Fibroblast of lung (primary cell): ENCODE results near the gene TMEM30A. TPM values are rescaled to one million over a fixed set of nuclear protein-coding genes. Genes with fewer than 3 reads are reported as not detected.

Source experiments
- DNase-seq, 2 donors: peaks; one replicate each; pipeline versions ENCODE4 v3.0.0 to v3.0.0-alpha.2; 2010; ENCODE audit warnings: low read depth in 2 of 2
- H2AFZ ChIP-seq: 2 replicates; pipeline ENCODE4 v1.5.1; 2012; ENCODE audit warnings: low read length, control low read depth, inconsistent platforms
- H3K27ac ChIP-seq: 2 replicates; pipeline ENCODE4 v1.5.1; 2011; ENCODE audit warnings: low read length, control low read depth; ENCODE audit not compliant: insufficient read depth
- H3K27me3 ChIP-seq: 2 replicates; pipeline ENCODE4 v1.5.1; 2011; ENCODE audit warnings: mild to moderate bottlenecking, low read length; ENCODE audit not compliant: control insufficient read depth, insufficient read depth
- H3K36me3 ChIP-seq: 2 replicates; pipeline ENCODE4 v1.5.1; 2011; ENCODE audit warnings: low read length; ENCODE audit not compliant: control insufficient read depth, insufficient read depth
- H3K4me1 ChIP-seq: 2 replicates; pipeline ENCODE4 v1.5.1; 2011; ENCODE audit warnings: low read length; ENCODE audit not compliant: control insufficient read depth, insufficient read depth; ENCODE audit errors: extremely low read depth
- H3K4me2 ChIP-seq: 2 replicates; pipeline ENCODE4 v1.5.1; 2011; ENCODE audit warnings: low read length, control low read depth; ENCODE audit not compliant: insufficient read depth; ENCODE audit errors: extremely low read depth
- H3K4me3 ChIP-seq, 4 experiments: fragments of 200-600 bp in 1 of 4; sonication (generic) in 1 of 4; replicated peaks in 1 of 4; 2 replicates each; pipeline ENCODE4 v1.5.1; 2011 to 2016; ENCODE audit warnings: low read length in 4 of 4, low read depth in 3 of 4, mild to moderate bottlenecking in 3 of 4, control low read depth in 2 of 4, inconsistent platforms in 1 of 4, mixed read lengths in 1 of 4; ENCODE audit not compliant: insufficient read depth in 1 of 4; ENCODE audit errors: control extremely low read depth in 1 of 4
- H3K79me2 ChIP-seq: 2 replicates; pipeline ENCODE4 v1.5.1; 2012; ENCODE audit warnings: mild to moderate bottlenecking, low read length, inconsistent platforms; ENCODE audit not compliant: control insufficient read depth, insufficient read depth
- H3K9ac ChIP-seq: 2 replicates; pipeline ENCODE4 v1.5.1; 2011; ENCODE audit warnings: mild to moderate bottlenecking, low read length, control low read depth; ENCODE audit not compliant: insufficient read depth
- H3K9me3 ChIP-seq: 2 replicates; pipeline ENCODE4 v1.5.1; 2012; ENCODE audit warnings: low read depth, low read length; ENCODE audit not compliant: control insufficient read depth, insufficient read depth
- H4K20me1 ChIP-seq: 2 replicates; pipeline ENCODE4 v1.5.1; 2011; ENCODE audit warnings: low read length; ENCODE audit not compliant: control insufficient read depth, insufficient read depth; ENCODE audit errors: extremely low read depth
- CTCF ChIP-seq, 2 donors: IDR thresholded peaks in 1 of 2; conservative IDR thresholded peaks in 1 of 2; 1 replicate in 1 of 2; 2 replicates in 1 of 2; pipeline ENCODE4 v1.5.1; 2011 to 2012; ENCODE audit warnings: low read length in 2 of 2, control low read depth in 1 of 2, inconsistent platforms in 1 of 2, low read depth in 1 of 2, mild to moderate bottlenecking in 1 of 2
- EZH2 ChIP-seq: IDR thresholded peaks from 2 replicates; pipeline ENCODE4 v1.5.1; 2012; ENCODE audit warnings: low read length, control low read depth, mild to moderate bottlenecking; ENCODE audit errors: missing control alignments
- polyA plus RNA-seq, 2 donors: library from polyadenylated mRNA; depleted of rRNA in 1 of 2; stranded (reverse) in 1 of 2; unstranded in 1 of 2; fragments of >200 nt; gene quantifications; 2 replicates each; pipeline ENCODE4 v1.2.1, GENCODE V29; 2011 to 2012; ENCODE audit warnings: missing spikeins in 1 of 2
- total RNA-seq: library from RNA; depleted of rRNA; stranded (reverse); fragments of >200 nt; gene quantifications from 2 replicates; pipeline ENCODE4 v1.2.1, GENCODE V29; 2014

The TMEM30A gene
- total and polyA plus RNA-seq, 2 donors (not counting 1 experiment from before 2014, with no cell fraction given): 111 to 153 TPM

GRCh38 chr6:75301088-75301487 is 16.5 kb upstream of the TMEM30A start:
- Histone ChIP-seq H3K4me3 (no peak overlapping the region), H3K9me3 (no peaks in the 10 kb centered on the region), H3K27ac (no peak overlapping the region), H3K9ac (no peak overlapping the region), H3K27me3 (no peaks in the 10 kb centered on the region), H4K20me1 (no peaks in the 10 kb centered on the region), H3K4me2 (no peak overlapping the region), H3K4me1 (no peaks in the 10 kb centered on the region), H3K36me3 (no peaks in the 10 kb centered on the region), H3K79me2 (no peaks in the 10 kb centered on the region), H2AFZ (no peak overlapping the region)
- DNase-seq: no peak
- TF ChIP-seq EZH2 (no peak), CTCF (conservative IDR thresholded peaks at IDR 0.05 in 1 of 2, IDR thresholded peaks at IDR 0.05 in 1 of 2; ENCODE audit: low read depth in 1 of 2, low read length in 2 of 2) (no peak)

- no peak overlapping the region for H3K4me3 ChIP-seq
- no peaks in the 10 kb centered on the region for H3K4me1 ChIP-seq
- no peaks in the 10 kb centered on the region for H3K9me3 ChIP-seq
- H3K27me3 ChIP-seq: no peaks in the 10 kb centered on the region
- H3K27ac ChIP-seq: no peak overlapping the region
- no peak overlapping the region for H3K9ac ChIP-seq
- no peak for DNase-seq
- no peaks in the 10 kb centered on the region for H4K20me1 ChIP-seq
- H2AFZ ChIP-seq: no peak overlapping the region
- H3K79me2 ChIP-seq: no peaks in the 10 kb centered on the region
- no peaks in the 10 kb centered on the region for H3K36me3 ChIP-seq
- H3K4me2 ChIP-seq: no peak overlapping the region
- TF ChIP-seq EZH2: no peak
Observed at GRCh38 chr6:75300531-75300855, 15.9 kb upstream of the TMEM30A start.

GRCh38 chr6:75299801-75300530 is 15.4 kb upstream of the TMEM30A start:
- Histone ChIP-seq H4K20me1 (no peaks in the 10 kb centered on the region), H3K9me3 (no peaks in the 10 kb centered on the region), H3K9ac (no peak overlapping the region), H3K36me3 (no peaks in the 10 kb centered on the region), H2AFZ (no peak overlapping the region), H3K4me2 (no peak overlapping the region), H3K4me3 (no peak overlapping the region), H3K4me1 (no peaks in the 10 kb centered on the region), H3K27ac (no peak overlapping the region), H3K27me3 (no peaks in the 10 kb centered on the region), H3K79me2 (no peaks in the 10 kb centered on the region)
- TF ChIP-seq CTCF (conservative IDR thresholded peaks at IDR 0.05 in 1 of 2, IDR thresholded peaks at IDR 0.05 in 1 of 2; ENCODE audit: low read depth in 1 of 2, low read length in 2 of 2) (no peak), EZH2 (no peak)
- no peak for DNase-seq
